Astrocyte of the cerebellum (primary cell): ENCODE results near the gene MYO15B.

Experiments
- DNase-seq: peaks from one replicate; pipeline ENCODE4 v3.0.0-alpha.2; 2011; ENCODE audit warnings: low read depth
- H3K4me3 ChIP-seq: 2 replicates; pipeline ENCODE4 v1.5.1; 2011; ENCODE audit warnings: mild to moderate bottlenecking, low read depth, low read length, moderate library complexity
- in situ Hi-C: cut with HindIII; loops from 2 replicates; pipeline ENCODE4 v1.10.0; 2017; ENCODE audit warnings: low sequenced_read_pairs
- TF ChIP-seq, protein P1 (sequence below): IDR thresholded peaks from 2 replicates; pipeline ENCODE4 v1.5.1; 2012; ENCODE audit warnings: low read length, low read depth, moderate library complexity, mild to moderate bottlenecking; ENCODE audit errors: missing control alignments

The MYO15B gene

DNA sequence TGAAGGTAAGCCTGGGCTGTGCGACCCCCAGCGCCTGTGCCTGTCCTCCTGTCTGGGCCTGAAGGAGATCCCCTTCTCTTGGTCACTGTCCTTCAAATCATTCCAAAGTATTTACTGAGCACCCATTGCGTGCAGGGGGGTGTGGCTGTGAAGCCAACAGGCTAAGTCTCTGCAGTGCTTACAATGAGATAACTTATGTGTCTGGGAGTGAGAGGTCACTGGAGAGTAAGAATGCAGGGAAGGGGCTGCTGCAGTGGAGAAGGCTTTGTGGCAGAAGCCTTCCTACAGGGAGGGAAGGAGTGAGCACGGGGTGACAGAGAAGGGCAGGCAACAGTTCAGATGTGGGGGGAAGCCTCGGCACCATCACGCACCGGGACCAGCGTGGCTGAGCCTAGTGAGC, 34.5 kb downstream of the MYO15B start:
- no peak for DNase-seq
- H3K4me3 ChIP-seq: no peak overlapping the region
- TF ChIP-seq, protein P1, sequence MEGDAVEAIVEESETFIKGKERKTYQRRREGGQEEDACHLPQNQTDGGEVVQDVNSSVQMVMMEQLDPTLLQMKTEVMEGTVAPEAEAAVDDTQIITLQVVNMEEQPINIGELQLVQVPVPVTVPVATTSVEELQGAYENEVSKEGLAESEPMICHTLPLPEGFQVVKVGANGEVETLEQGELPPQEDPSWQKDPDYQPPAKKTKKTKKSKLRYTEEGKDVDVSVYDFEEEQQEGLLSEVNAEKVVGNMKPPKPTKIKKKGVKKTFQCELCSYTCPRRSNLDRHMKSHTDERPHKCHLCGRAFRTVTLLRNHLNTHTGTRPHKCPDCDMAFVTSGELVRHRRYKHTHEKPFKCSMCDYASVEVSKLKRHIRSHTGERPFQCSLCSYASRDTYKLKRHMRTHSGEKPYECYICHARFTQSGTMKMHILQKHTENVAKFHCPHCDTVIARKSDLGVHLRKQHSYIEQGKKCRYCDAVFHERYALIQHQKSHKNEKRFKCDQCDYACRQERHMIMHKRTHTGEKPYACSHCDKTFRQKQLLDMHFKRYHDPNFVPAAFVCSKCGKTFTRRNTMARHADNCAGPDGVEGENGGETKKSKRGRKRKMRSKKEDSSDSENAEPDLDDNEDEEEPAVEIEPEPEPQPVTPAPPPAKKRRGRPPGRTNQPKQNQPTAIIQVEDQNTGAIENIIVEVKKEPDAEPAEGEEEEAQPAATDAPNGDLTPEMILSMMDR: no peak
- in situ Hi-C loops: no loop called here

GRCh38 chr17:75622771-75623273, 35.2 kb downstream of the MYO15B start:
- DNase-seq: no peak
- TF ChIP-seq, protein P1: no peak
- in situ Hi-C loops: no loop called here
- no peak overlapping the region for H3K4me3 ChIP-seq

GRCh38 chr17:75623386-75623785, 35.8 kb downstream of the MYO15B start:
- in situ Hi-C loops: no loop called here
- no peak overlapping the region for H3K4me3 ChIP-seq
- TF ChIP-seq, protein P1: no peak

DNA sequence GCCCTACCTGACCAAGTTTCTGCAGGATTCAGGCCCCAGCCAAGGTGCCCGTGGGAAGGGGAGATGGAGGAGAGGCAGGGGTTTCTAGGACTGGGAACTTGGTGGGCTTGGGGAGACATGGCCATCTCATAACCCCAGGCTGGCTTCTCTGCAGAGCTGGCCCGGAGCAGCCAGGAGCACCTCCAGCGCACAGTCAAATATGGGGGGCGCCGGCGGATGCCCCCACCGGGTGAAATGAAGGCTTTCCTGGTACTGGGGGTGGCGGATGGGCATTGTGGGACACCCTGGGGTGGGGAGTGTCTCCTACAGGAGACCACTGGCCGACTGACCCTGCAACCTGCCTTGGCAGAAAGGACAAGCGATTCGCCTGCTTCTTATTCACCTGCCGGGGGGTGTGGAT, 36.4 kb downstream of the MYO15B start:
- H3K4me3 ChIP-seq: no peak overlapping the region

More at GRCh38 chr17:75623386-75623785, 35.8 kb downstream of the MYO15B start:
- DNase-seq: no peak

GRCh38 chr17:75624714-75625345, 37.2 kb downstream of the MYO15B start:
- H3K4me3 ChIP-seq: no peak overlapping the region
- TF ChIP-seq, protein P1: no peak
- in situ Hi-C loops: no loop called here
- DNase-seq: no peak

More for the DNA sequence above, 36.4 kb downstream of the MYO15B start:
- no peak for DNase-seq
- TF ChIP-seq, protein P1: no peak
- in situ Hi-C loops: no loop called here

GRCh38 chr17:75625813-75626486, 38.4 kb downstream of the MYO15B start:
- in situ Hi-C loops: no loop called here
- no peak for DNase-seq
- TF ChIP-seq, protein P1: peak; percentile 91
- no peak overlapping the region for H3K4me3 ChIP-seq
